SKM-1 treated with dmso at 0.1 percent for 144 hours (cell line): Measurements from ENCODE around the gene PCID2.

ENCODE experiments used
- DNase-seq: peaks from one replicate; lab custom pipeline; 2025; ENCODE audit not compliant: unreplicated experiment; lab: John Stamatoyannopoulos, UW

Gene PCID2

DNA sequence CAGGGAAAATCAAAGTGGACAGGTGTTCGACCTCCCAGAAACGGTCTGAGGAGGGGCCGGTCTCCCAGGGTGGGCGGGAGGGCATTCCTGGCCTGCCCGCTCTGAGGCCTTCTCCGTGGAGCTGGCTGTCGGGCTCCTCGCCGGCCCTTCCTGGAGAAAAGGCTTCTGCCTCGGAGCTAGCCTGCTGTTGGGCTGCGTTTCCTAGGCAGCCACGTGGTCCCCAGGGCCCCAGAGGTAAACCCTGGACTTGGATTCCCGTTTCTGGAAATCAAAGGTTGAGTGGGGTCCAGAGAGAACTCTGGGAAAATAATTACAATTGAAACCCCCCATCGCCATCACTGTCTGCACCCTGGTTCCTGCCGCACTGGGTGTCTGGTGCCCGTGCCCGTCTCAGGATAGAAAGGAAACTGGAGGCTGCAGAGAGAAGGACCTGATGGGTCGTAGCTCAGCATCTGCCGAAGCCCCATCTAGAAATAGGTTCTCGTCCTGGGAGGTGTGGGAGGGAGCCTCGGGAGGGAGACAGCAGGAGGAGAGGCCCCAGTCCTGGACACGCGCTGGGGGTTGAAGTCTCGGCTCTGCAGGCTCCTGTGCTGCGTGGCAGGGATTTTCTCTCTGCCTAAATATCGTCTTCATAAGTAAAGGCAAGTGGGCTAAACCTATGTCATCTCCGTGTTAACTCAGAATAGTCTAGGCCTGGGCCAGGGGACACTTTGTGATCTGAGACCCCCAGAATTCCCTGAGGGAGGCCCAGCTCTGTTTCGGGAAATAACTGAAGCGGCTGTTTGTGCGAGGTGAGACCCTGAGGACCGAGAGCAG is 57.7 kb downstream of the PCID2 start:
- no peak for DNase-seq

DNA sequence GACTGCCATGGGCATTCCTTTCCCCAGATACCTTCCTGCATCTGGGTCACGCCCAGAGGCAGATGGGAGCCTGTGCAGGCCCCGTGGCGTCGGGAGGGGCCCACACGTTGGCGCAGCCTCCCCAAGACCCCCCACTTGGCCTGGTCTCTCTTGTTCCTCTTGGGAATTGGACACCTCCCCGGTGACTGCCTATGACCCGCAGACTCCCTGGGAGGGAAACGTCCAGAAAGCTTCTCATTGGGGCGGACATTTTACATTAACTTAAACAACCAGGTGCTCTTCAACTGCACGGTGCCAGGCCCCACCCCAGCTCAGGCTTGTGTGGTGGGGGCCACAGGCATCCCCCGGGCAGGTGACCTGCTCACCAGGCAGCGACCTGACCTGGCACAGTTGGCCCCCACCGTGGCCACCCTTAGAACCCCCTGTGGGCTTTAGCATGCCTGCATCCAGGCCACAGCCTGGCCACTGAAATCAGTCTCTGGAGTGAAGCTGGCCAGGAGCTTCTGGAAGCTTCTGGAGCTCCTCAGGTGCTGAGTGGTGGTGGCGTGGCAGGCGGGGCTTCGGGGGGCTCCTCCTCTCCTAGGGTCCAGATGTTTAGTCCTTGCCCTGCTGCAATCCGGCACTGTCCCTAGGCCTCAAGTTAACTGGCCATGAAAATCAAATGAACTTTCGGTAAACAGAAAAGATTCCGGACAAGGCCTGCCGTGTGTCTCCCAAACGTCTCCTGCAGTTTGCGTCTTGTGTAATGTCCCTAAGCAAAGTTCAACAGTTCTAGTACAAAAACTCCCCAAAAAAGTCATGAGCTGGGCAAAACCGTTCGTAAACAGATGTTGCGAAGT is 58.5 kb downstream of the PCID2 start:
- DNase-seq: no peak

DNA sequence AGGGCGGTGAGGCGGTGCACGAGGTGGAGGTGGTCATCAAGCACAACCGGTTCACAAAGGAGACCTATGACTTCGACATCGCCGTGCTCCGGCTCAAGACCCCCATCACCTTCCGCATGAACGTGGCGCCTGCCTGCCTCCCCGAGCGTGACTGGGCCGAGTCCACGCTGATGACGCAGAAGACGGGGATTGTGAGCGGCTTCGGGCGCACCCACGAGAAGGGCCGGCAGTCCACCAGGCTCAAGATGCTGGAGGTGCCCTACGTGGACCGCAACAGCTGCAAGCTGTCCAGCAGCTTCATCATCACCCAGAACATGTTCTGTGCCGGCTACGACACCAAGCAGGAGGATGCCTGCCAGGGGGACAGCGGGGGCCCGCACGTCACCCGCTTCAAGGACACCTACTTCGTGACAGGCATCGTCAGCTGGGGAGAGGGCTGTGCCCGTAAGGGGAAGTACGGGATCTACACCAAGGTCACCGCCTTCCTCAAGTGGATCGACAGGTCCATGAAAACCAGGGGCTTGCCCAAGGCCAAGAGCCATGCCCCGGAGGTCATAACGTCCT is 59.4 kb downstream of the PCID2 start:
- no peak for DNase-seq

GRCh38 chr13:113148407-113148806 is 60.1 kb downstream of the PCID2 start:
- no peak for DNase-seq

GRCh38 chr13:113147206-113147605 is 61.3 kb downstream of the PCID2 start:
- DNase-seq: no peak

DNA sequence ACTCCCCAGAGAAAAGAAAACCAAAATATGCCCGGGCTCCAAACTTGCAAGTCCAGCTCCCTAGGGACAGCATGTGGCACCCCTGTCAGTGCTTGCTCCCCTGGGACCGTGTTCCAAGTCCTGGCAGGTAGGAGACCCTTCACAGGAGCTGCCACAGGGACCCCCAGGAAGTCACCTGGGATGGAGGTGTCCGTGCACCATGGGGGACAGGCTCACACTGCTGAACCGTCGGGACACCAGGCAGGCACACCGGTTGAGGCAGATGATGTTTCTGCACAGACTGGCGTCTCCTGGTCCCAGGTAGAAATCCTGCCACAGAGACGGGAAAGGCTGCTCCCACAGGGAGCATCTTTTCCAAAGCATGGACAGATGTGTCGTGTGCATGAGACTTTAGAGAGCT is 61.7 kb downstream of the PCID2 start:
- DNase-seq: no peak

DNA sequence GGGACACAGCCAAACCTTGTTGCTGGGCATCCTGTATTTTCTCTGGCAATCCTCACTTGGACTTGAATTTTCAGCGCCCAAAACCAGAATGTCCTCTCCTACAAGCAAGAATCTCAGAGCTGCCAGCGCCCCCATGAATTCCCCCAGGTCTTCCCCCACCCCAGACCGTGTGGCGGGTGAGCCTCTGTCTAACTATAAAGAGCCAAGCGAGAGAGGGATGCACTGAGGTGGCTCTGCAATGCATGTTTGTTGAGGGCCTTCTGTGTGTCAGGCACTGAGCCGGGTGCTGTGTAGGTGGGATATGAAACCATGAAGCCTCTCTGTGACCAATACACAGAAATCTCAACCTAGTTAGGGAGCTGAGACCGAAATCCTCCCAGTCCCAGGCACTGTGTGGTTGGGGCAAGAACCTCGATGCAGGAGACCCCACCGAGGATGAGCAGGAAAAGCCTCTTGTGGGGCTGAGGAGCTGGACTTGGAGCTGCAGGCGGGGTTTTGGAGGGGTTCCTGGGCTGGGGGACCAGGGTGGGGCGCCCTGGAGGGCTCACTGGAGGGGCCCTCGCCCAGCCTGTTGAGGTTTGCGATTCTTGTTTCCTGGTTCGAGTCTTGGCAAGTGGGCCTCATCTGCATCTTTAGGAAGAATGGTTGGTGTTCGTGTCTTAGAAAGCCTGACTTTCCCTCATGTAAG is 62.4 kb downstream of the PCID2 start:
- DNase-seq: no peak

DNA sequence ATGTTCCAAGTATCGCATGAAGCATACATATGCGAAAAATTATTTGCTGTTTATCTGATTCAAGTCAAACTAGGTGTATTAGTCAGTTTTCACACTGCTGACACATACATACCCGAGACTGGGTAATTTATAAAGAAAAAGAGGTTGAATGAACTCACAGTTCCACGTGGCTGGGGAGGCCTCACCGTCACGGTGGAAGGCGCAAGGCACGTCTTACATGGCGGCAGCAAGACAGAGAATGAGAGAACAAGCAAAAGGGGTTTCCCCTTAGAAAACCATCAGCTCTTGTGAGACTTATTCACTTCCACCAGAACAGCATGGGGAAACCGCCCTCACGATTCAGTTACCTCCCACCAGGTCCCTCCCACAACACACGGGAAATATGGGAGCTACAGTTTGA is 63.0 kb downstream of the PCID2 start:
- no peak for DNase-seq

GRCh38 chr13:113144255-113144629 is 64.2 kb downstream of the PCID2 start:
- no peak for DNase-seq

GRCh38 chr13:113143466-113144254 is 64.8 kb downstream of the PCID2 start:
- no peak for DNase-seq

DNA sequence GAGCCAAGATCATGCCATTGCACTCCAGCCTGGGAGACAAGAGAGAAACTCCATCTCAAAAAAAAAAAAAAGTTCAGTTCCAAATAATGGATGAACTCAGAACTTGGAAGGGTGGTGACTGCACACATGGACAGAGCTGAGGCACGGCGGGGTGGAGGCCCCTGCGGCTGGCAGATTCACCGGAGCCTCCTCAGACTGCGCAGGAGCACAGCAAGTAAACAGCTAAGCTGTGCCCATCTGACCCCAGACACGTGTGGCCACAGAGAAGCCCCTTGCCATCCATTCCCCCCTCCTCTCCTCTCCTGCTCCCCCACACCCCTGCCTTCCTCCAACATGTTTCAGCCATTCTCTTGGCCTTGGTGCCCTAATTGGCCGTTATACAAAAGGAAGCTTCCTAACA is 65.6 kb downstream of the PCID2 start:
- no peak for DNase-seq

GRCh38 chr13:113141601-113141970 is 66.9 kb downstream of the PCID2 start:
- DNase-seq: no peak

DNA sequence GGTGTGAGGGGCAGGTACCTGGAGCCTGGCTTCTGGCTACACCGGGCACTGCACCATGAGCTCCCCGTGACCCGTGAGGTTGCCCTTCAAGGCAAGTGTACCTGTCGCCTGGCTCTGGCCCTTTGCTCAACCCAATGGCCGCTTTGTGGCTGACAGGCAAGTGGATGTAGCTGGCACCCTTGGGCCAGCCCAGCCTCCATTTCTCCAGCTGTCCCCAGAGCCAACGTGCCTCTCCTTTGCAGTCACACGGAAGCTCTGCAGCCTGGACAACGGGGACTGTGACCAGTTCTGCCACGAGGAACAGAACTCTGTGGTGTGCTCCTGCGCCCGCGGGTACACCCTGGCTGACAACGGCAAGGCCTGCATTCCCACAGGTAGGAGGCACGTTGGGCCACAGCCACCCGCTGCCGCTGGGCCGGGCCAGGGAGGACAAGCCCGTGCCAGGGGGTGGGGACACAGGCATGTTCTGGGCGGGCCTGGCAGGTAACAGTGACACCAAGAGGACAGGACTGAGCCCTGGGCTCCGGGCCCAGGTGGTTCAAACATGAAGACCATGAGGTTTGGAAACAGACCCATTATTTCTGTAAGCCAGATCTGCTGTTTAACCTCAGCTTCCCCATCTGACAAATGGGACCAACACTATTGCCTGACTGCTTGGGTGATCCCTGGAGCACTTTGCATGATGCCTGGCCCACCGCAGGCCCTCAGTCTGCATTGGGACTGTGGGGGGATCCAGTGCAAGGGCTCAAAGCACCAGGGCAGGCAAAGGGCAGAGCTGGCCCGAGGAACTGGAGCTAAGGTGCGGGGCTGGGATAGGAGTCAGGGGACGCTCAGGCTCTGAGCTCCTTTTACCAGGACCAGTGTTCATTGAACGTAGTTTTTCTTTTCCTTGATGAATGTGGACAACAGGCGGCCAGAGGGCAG is 67.5 kb downstream of the PCID2 start:
- DNase-seq: no peak

DNA sequence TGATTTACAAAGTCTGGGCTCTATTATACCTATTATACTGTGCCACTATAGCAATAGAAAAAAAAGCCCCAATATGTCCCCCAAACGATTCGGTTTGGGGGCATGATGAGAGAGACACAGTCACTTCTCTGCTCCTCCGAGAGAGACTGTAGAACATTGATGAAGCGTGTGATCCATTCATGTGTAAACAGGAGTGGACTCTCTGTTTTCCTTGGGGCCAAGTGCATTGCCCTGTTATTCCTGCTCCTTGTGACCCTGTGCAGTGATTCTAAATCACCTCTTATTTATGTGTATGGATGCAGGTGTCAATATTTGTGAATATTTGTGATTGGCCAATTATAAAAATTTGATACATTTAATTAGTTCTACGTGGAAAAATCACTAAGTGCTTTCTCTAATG is 68.9 kb downstream of the PCID2 start:
- no peak for DNase-seq

DNA sequence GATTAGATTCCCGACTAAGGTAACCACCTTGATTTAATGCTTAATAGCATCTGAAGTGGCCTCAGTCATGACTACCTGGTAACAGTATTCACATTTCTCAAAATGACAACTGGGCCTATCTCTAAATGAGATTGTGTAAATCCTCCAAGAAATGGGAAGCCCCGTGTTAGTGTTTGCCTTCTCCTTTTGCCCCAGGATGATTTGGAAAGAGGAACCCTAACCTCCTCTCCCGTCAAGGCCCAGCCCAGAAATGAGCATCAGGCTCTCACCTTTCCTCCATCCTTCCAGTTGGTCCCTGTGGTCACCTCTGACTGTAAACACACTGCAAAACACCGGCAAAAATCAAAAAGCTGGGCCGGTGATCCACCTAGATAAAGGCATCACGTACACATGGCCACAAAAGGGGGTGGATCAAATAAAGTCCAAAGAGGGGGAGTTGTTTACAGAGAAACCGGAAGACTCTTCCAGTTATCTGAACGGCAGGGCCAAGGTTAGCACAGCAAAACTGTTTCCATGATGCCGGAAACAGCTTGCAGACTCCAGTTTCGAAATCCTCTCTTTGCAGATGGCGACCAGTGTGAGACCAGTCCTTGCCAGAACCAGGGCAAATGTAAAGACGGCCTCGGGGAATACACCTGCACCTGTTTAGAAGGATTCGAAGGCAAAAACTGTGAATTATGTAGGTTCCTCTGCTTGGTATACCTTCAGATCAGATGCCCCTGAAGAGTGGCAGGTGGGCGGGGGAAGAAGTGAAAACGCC is 69.5 kb downstream of the PCID2 start:
- no peak for DNase-seq

DNA sequence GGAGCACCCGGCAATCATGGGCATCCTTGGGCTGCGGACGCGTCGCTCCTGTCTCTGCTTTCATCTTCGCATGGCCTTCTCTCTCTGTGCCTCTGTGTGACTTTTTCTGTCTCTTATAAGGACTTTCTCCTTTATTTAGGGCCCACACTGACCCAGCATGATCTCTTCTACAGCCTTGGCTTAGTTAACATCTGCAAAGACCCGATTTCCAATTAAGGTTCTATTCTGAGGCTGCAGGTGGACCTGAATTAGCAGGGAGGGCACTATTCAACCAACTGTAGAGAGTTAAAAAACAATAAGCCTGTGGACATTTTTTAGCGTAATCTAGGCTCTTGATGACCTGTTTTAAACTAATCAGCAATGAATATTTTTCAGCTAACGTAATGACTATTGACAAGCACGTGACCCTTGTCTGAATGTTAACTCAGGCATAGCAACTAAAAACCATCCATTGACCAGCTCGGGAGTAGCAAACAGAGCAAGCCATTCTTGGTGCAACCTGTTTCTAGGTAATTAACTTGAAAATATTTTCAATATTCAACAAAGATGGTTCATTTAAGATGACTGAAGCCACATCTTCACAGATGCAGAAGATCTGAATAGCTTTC is 70.7 kb downstream of the PCID2 start:
- DNase-seq: no peak

GRCh38 chr13:113135281-113135760 is 73.1 kb downstream of the PCID2 start:
- no peak for DNase-seq
